Psoas muscle (tissue), 8 donors: ENCODE results near the gene GJC2. TPM values are rescaled to one million over a fixed set of nuclear protein-coding genes. Genes with fewer than 3 reads are reported as not detected.

Experiments used
- ATAC-seq, 4 donors: fragments of 200-7000 bp; cut with Tn5 transposase; one replicate each; pipeline ENCODE4 v1.9.1; 2020; ENCODE audit warnings: moderate library complexity in 3 of 4, mild to moderate bottlenecking in 2 of 4
- DNase-seq, 2 donors: peaks; one replicate each; pipeline ENCODE4 v3.0.0-alpha.2; 2020
- H3K27ac ChIP-seq: fragments of 200-600 bp; one replicate; pipeline ENCODE4 v1.8.0; 2022
- H3K27me3 ChIP-seq, 3 donors: fragments of 200-600 bp in 1 of 3; one replicate each; pipeline versions ENCODE4 v1.6.1 to v1.8.0; 2013 to 2022; ENCODE audit warnings: low read length in 2 of 3, mild to moderate bottlenecking in 2 of 3, moderate library complexity in 1 of 3; ENCODE audit not compliant: insufficient read depth in 3 of 3
- H3K36me3 ChIP-seq, 2 donors: fragments of 200-600 bp in 1 of 2; one replicate each; pipeline versions ENCODE4 v1.6.1 to v1.8.0; 2013 to 2022; ENCODE audit warnings: low read depth in 1 of 2, mild to moderate bottlenecking in 1 of 2, moderate library complexity in 1 of 2; ENCODE audit not compliant: insufficient read depth in 1 of 2
- H3K4me1 ChIP-seq: fragments of 200-600 bp; one replicate; pipeline ENCODE4 v1.8.0; 2022
- H3K4me3 ChIP-seq: fragments of 200-600 bp; one replicate; pipeline ENCODE4 v1.8.0; 2022; ENCODE audit warnings: mild to moderate bottlenecking
- H3K9me3 ChIP-seq: fragments of 200-600 bp; one replicate; pipeline ENCODE4 v1.8.0; 2022
- WGBS, 3 donors: extraction: QIAGEN DNeasy Blood & Tissue Kit; methylation state at CpG; one replicate each; pipeline versions ENCODE4 v1.1.6 to v1.1.7; 2013; 5-methylcytosine and 5-hydroxymethylcytosine counted together
- intact Hi-C, 2 donors: fragments of 100-400 bp; cut with DNase I; formaldehyde crosslinking; loops; one replicate each; pipeline versions ENCODE4 v1.11.0 to v1.14.2; 2022
- polyA plus RNA-seq, 3 donors: library from polyadenylated mRNA; stranded (reverse); fragments of 200-250 nt; gene quantifications; one replicate each; pipeline ENCODE4 v1.2.3, GENCODE V29; 2013
- total RNA-seq, 4 donors: library from RNA; stranded (reverse); fragmentation: NEBNext Ultra II Directional in 2 of 4; extraction: Animal tissue kit (Norgen Biotek cat#: 25700) in 2 of 4; gene quantifications; one replicate each; pipeline versions ENCODE4 v1.2.1 to v1.2.4, GENCODE V29; 2021 to 2023
- TF ChIP-seq, protein P1 (sequence below): fragments of 200-600 bp; IDR thresholded peaks from one replicate; pipeline ENCODE4 v1.8.0; 2022; ENCODE audit warnings: antibody characterized with exemption
- donor health status: healthy with polysubstance abuse.
- donor health status: DM: no; HTN: no; CAD: no; lungs with moderate emphysema.
- donor health status: Bipolar disorder and iron deficiency.
- donor health status: healthy.
- donor health status: DM: yes; HTN: yes; CAD: no.
- donor health status: DM: no; HTN: no; CAD: no.
- donor health status: DM: no; HTN: no; CAD: no.
- donor health status: DM: yes; HTN: yes; CAD: no.

Gene GJC2
- total and polyA plus RNA-seq, 7 donors, result 0.19 to 0.92 (median 0.40) TPM

DNA sequence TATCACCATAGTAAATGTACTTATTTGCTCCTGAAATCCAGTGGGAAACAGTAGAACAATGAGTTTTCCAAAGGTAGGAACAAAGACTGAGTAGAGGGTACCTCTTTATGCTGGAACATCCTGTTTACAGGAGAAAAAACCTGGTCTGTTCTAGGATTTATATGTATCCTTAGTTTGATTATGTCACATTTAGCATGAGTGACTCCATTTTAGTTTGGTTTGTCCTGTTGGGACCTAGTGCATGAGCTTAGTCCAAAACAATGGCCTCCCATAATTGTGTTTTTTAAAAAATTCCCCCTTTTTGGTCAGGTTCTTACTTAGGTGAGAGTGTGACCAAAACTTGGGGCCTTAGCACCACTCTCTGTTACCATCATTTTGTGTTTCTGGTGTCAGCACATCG lies 37.1 kb upstream of the GJC2 start:
- 83 to 94% (median 88%) methylated on average over 1 of the region's 1 CpG for WGBS, 3 donors
- peaks cover 16% of the 10 kb centered on the region for H3K4me1 ChIP-seq
- intact Hi-C loops, result no loop called here

DNA sequence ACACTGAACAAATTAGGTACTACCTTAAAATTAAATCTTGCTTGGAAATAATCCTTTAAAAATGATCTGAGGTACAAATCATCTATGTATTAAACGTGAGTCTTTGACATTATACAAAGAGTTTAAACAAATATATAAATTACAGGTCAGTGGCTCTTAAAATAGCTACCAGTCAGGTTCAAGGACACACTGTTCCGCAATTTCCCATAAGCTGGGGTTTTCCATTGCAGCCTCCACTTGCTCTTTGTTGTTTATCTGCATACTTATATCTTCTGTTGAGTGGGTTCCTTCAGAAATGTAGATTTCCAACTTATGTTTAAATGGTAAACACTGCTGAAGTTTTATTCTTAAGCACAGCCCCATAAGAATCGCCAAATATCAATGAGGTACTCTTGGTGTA lies 34.9 kb upstream of the GJC2 start:
- Histone ChIP-seq H3K27ac (no peak overlapping the region), H3K36me3 (no peaks in the 10 kb centered on the region), H3K4me3 (no peak overlapping the region), H3K27me3 (no peaks in the 10 kb centered on the region), H3K4me1 (peaks cover 5% of the 10 kb centered on the region), H3K9me3 (no peaks in the 10 kb centered on the region)
- TF ChIP-seq, protein P1, sequence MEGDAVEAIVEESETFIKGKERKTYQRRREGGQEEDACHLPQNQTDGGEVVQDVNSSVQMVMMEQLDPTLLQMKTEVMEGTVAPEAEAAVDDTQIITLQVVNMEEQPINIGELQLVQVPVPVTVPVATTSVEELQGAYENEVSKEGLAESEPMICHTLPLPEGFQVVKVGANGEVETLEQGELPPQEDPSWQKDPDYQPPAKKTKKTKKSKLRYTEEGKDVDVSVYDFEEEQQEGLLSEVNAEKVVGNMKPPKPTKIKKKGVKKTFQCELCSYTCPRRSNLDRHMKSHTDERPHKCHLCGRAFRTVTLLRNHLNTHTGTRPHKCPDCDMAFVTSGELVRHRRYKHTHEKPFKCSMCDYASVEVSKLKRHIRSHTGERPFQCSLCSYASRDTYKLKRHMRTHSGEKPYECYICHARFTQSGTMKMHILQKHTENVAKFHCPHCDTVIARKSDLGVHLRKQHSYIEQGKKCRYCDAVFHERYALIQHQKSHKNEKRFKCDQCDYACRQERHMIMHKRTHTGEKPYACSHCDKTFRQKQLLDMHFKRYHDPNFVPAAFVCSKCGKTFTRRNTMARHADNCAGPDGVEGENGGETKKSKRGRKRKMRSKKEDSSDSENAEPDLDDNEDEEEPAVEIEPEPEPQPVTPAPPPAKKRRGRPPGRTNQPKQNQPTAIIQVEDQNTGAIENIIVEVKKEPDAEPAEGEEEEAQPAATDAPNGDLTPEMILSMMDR, result no peak
- ATAC-seq (no peak), DNase-seq (no peak)
- WGBS, 3 donors, result 74 to 76% (median 75%) methylated on average over 3 of the region's 3 CpGs
- intact Hi-C loops, result no loop called here

More for the DNA sequence above, 37.1 kb upstream of the GJC2 start:
- no peak for DNase-seq
- ATAC-seq, result no peak
- H3K27ac ChIP-seq, result no peak overlapping the region
- H3K4me3 ChIP-seq, result no peak overlapping the region
- no peaks in the 10 kb centered on the region for H3K9me3 ChIP-seq
- TF ChIP-seq, protein P1, result no peak
- no peaks in the 10 kb centered on the region for H3K27me3 ChIP-seq
- H3K36me3 ChIP-seq, result peaks cover 0 to 2% of the 10 kb centered on the region in 2 donors

DNA sequence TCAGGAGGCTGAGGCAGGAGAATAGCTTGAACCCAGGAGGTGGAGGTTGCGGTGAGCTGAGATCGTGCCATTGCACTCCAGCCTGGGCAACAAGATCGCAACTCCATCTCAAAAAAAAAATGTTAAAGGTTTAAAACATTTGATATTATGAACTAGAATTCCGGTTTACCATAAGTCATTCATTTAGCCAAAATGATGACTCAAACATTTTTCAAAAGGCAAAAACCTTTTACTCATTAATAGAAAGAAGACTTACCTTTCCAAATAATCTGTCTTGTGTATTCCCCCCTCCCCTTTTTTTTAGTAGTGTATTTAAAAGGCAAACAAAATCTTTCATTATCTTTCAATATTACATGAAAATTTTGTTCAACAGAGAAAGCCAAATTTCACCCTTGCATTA lies 32.4 kb upstream of the GJC2 start:
- no peak for DNase-seq
- Histone ChIP-seq H3K27me3 (no peaks in the 10 kb centered on the region), H3K27ac (no peak overlapping the region), H3K4me3 (no peak overlapping the region), H3K9me3 (no peaks in the 10 kb centered on the region), H3K4me1 (no peaks in the 10 kb centered on the region), H3K36me3 (no peaks in the 10 kb centered on the region)
- TF ChIP-seq, protein P1, result no peak
- 95 to 100% (median 98%) methylated on average over 4 of the region's 4 CpGs for WGBS, 3 donors
- intact Hi-C loops, result no loop called here
- no peak for ATAC-seq

DNA sequence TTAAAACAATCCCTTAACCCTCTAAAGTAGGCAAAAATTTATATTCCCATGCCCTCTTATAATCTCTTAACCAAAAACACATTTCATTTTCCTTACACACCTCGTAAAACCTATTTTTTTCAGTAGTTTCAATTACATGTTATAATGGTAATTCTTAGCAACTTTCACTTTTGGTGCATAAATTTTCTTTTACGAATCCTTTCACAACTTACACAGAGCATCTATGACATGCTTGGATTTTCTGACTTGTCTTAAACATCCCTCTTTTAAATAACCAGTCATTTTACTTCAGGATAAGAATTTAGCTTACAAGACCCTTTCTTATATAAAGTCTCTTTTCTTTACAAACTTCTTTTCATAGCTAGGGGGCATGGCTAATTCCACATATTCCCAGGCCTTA lies 31.7 kb upstream of the GJC2 start:
- Histone ChIP-seq H3K4me1 (no peaks in the 10 kb centered on the region), H3K36me3 (no peaks in the 10 kb centered on the region), H3K27me3 (no peaks in the 10 kb centered on the region), H3K27ac (no peak overlapping the region), H3K4me3 (no peak overlapping the region), H3K9me3 (no peaks in the 10 kb centered on the region)
- TF ChIP-seq, protein P1, result no peak
- intact Hi-C loops, result no loop called here
- WGBS, 3 donors, result 80 to 87% (median 85%) methylated on average over 2 of the region's 2 CpGs
- DNase-seq (no peak), ATAC-seq (no peak)

DNA sequence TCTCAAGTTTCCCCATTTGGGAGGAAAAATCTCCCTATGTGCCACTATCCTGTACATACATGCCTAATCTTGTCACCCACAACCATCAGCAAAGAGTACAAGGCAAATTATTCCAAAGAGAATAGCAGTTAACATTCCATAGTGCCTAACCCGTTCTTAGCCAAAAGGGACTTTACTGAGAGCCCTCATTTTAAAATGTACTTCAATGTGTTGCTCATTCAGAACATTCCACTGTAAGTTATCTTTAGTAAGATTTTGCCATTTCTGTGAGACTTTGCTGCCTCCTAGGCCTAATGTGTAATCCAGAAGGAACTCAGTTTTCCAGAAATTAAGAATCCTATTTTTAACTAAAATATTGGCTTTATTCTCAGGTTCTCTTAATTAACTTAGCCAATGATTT lies 29.4 kb upstream of the GJC2 start:
- no peaks in the 10 kb centered on the region for H3K27me3 ChIP-seq
- WGBS, 3 donors, result 69 to 86% (median 76%) methylated on average over 1 of the region's 1 CpG
- no peaks in the 10 kb centered on the region for H3K4me1 ChIP-seq
- ATAC-seq (no peak), DNase-seq (no peak)
- no peak overlapping the region for H3K4me3 ChIP-seq
- no peaks in the 10 kb centered on the region for H3K36me3 ChIP-seq
- TF ChIP-seq, protein P1, result no peak
- H3K9me3 ChIP-seq, result no peaks in the 10 kb centered on the region
- intact Hi-C loops, result loop anchor here in 1 of 2 donors (10.0 kb wide), 1 partner anchor 274 kb away; no protein-coding TSS in a partner anchor
- no peak overlapping the region for H3K27ac ChIP-seq
